A549 (cell line): ENCODE data around the gene FUT1. TPM values are rescaled to one million over a fixed set of nuclear protein-coding genes. Genes with fewer than 3 reads are reported as not detected.

ENCODE experiments used
- ATAC-seq, 2 experiments: fragments of 200-7000 bp in 1 of 2; fragments of >200 bp in 1 of 2; cut with Nextera tagmentation in 1 of 2; cut with Tn5 transposase in 1 of 2; 3 replicates each; pipeline versions ENCODE4 v1.8.0 to v1.9.1; 2018 to 2020; ENCODE audit warnings: mild to moderate bottlenecking in 1 of 2, moderate library complexity in 1 of 2
- CTCF ChIA-PET: fragments of 300-600 bp; sonication (Branson Sonifier 250); formaldehyde crosslinking; extraction: SDS; loops from one replicate; lab custom pipeline; 2021; ENCODE audit warnings: antibody characterized with exemption, inconsistent platforms; lab: Yijun Ruan, JAX
- POLR2A ChIA-PET: fragments of 350-600 bp; formaldehyde crosslinking; extraction: SDS; loops from one replicate; lab custom pipeline; 2021; ENCODE audit warnings: antibody characterized with exemption, inconsistent platforms; lab: Yijun Ruan, JAX
- DNase-seq, 2 experiments: peaks; one replicate each; pipeline versions ENCODE4 v3.0.0 to v3.0.0-alpha.2; 2011 to 2016; ENCODE audit warnings: low read depth in 1 of 2, low spot score in 1 of 2
- FAIRE-seq: peaks from 2 replicates; lab custom pipeline; 2011; peaks lifted over from hg19 to GRCh38; lab: Jason Lieb, UNC
- H3K27ac ChIP-seq, 2 experiments: fragments of >200 bp; sonication (Bioruptor Twin); formaldehyde crosslinking; 3 replicates each; pipeline ENCODE4 v1.5.1; 2016 to 2017
- H3K4me1 ChIP-seq: fragments of >200 bp; sonication (Bioruptor Twin); formaldehyde crosslinking; 3 replicates; pipeline ENCODE4 v1.6.1; 2016
- H3K4me2 ChIP-seq: fragments of >200 bp; sonication (Bioruptor Twin); formaldehyde crosslinking; 3 replicates; pipeline ENCODE4 v1.6.1; 2016
- H3K4me3 ChIP-seq: fragments of >200 bp; sonication (Bioruptor Twin); formaldehyde crosslinking; 3 replicates; pipeline ENCODE4 v1.5.1; 2016
- H3K9me3 ChIP-seq: fragments of >200 bp; sonication (Bioruptor Twin); formaldehyde crosslinking; 3 replicates; pipeline ENCODE4 v1.6.1; 2016
- CBX2 ChIP-seq: fragments of 200-600 bp; sonication (generic); IDR thresholded peaks from 2 replicates; pipeline ENCODE4 v1.6.1; 2016; ENCODE audit warnings: low read depth, mild to moderate bottlenecking, borderline replicate concordance
- CHD2 ChIP-seq: fragments of 150-350 bp; IDR thresholded peaks from 2 replicates; pipeline ENCODE4 v1.6.1; 2014; ENCODE audit warnings: low read length; ENCODE audit not compliant: partially characterized antibody
- EHF ChIP-seq: fragments of 250-450 bp; sonication (Bioruptor Pico); IDR thresholded peaks from 2 replicates; pipeline ENCODE4 v1.5.0; 2020; ENCODE audit warnings: mild to moderate bottlenecking
- EHMT2 ChIP-seq: fragments of 200-600 bp; sonication (generic); IDR thresholded peaks from 2 replicates; pipeline ENCODE4 v1.6.1; 2016; ENCODE audit warnings: antibody characterized with exemption, low read depth, mild to moderate bottlenecking, moderate library complexity
- ELK1 ChIP-seq: fragments of 150-350 bp; IDR thresholded peaks from 2 replicates; pipeline ENCODE4 v1.6.1; 2014; ENCODE audit warnings: low read depth, mild to moderate bottlenecking, low read length
- FOXS1 ChIP-seq: fragments of 250-450 bp; sonication (Bioruptor Pico); IDR thresholded peaks from 2 replicates; pipeline ENCODE4 v1.5.0; 2020; ENCODE audit warnings: mild to moderate bottlenecking, moderate library complexity
- GATA3 ChIP-seq: IDR thresholded peaks from 2 replicates; pipeline ENCODE4 v1.6.1; 2012; ENCODE audit warnings: borderline replicate concordance
- HOXA7 ChIP-seq: fragments of 250-450 bp; sonication (Bioruptor Pico); IDR thresholded peaks from 2 replicates; pipeline ENCODE4 v1.5.0; 2020; ENCODE audit warnings: mild to moderate bottlenecking, moderate library complexity
- HOXB5 ChIP-seq: fragments of 250-450 bp; sonication (Bioruptor Pico); IDR thresholded peaks from 2 replicates; pipeline ENCODE4 v1.5.0; 2020; ENCODE audit warnings: mild to moderate bottlenecking, moderate library complexity
- MAFK ChIP-seq: fragments of 450-650 bp; IDR thresholded peaks from 2 replicates; pipeline ENCODE4 v1.6.1; 2014; ENCODE audit not compliant: partially characterized antibody
- NFE2L2 ChIP-seq: fragments of 150-350 bp; conservative IDR thresholded peaks from 2 replicates; pipeline ENCODE4 v1.6.1; 2014; ENCODE audit warnings: low read length
- POLR2A ChIP-seq: IDR thresholded peaks from 2 replicates; pipeline ENCODE4 v1.6.1; 2012; ENCODE audit warnings: mild to moderate bottlenecking, low read length
- POLR2AphosphoS2 ChIP-seq: conservative IDR thresholded peaks from 2 replicates; pipeline ENCODE4 v1.6.1; 2012; ENCODE audit warnings: low read length, improper control_type of control experiment, inconsistent platforms
- RAD21 ChIP-seq, 2 experiments: fragments of >200 bp in 1 of 2; sonication (Bioruptor Twin) in 1 of 2; formaldehyde crosslinking in 1 of 2; IDR thresholded peaks in 1 of 2; conservative IDR thresholded peaks in 1 of 2; 2 replicates in 1 of 2; 3 replicates in 1 of 2; pipeline ENCODE4 v1.6.1; 2012 to 2018; ENCODE audit warnings: inconsistent platforms in 1 of 2
- RARB ChIP-seq: fragments of 250-450 bp; sonication (Bioruptor Pico); IDR thresholded peaks from 2 replicates; pipeline ENCODE4 v1.8.0; 2021; ENCODE audit warnings: mild to moderate bottlenecking, moderate library complexity
- RCOR1 ChIP-seq: fragments of 150-350 bp; IDR thresholded peaks from 2 replicates; pipeline ENCODE4 v1.6.1; 2014; ENCODE audit warnings: antibody characterized with exemption, low read length, low read depth
- ZC3H11A ChIP-seq: fragments of 450-650 bp; IDR thresholded peaks from 2 replicates; pipeline ENCODE4 v1.6.1; 2014; ENCODE audit warnings: antibody characterized with exemption, mild to moderate bottlenecking
- ZNF302 ChIP-seq: fragments of 250-450 bp; sonication (Bioruptor Pico); IDR thresholded peaks from 2 replicates; pipeline ENCODE4 v1.9.0; 2021; ENCODE audit warnings: inconsistent platforms, mild to moderate bottlenecking, moderate library complexity
- WGBS: methylation state at CpG from one replicate; pipeline ENCODE4 v1.1.6; 2017; ENCODE audit errors: missing lambda C conversion rate; 5-methylcytosine and 5-hydroxymethylcytosine counted together
- polyA plus RNA-seq, 4 experiments: library from polyadenylated mRNA; depleted of rRNA in 3 of 4; stranded (reverse); fragments of >200 nt; fragmentation: RNase III in 1 of 4; extraction: RNeasy Plus Mini Kit Qiagen cat#74134 plus additional on column Dnase treatment in 1 of 4; gene quantifications; 2 replicates in 3 of 4; 3 replicates in 1 of 4; pipeline ENCODE4 v1.2.3, GENCODE V29; 2011 to 2017
- TF ChIP-seq, protein P1 (sequence below): IDR thresholded peaks from 2 replicates; pipeline ENCODE4 v1.6.1; 2012
- TF ChIP-seq, protein P2 (sequence below): IDR thresholded peaks from 2 replicates; pipeline ENCODE4 v1.6.1; 2012; ENCODE audit warnings: low read depth, borderline replicate concordance
- TF ChIP-seq, protein P3 (sequence below): fragments of >200 bp; sonication (Bioruptor Twin); formaldehyde crosslinking; IDR thresholded peaks from 3 replicates; pipeline ENCODE4 v1.5.1; 2016

Gene FUT1
- polyA plus RNA-seq, 2 of the 4 experiments (the other 2 are of a cell fraction): 0.13 to 1.5 TPM

- FAIRE-seq: no peak
- ATAC-seq: no peak
- POLR2A ChIA-PET: interaction anchor here (0.9 to 1.2 kb wide), 2 partner anchors 11 to 38 kb away, joined by 4 to 6 read pairs; partner anchors contain the start of gene BCAT2
- DNase-seq: no peak
- CTCF ChIA-PET: interaction anchor here (1.0 to 13.3 kb wide), 7 partner anchors 8 to 173 kb away, joined by 3 to 332 read pairs (median 123); partner anchors contain the start of genes BCAT2, FTL and HSD17B14
- 71% methylated on average over 4 of the region's 6 CpGs for WGBS
- Histone ChIP-seq H3K27ac (peak overlapping the region in 1 of 2 experiments; percentile 16; a peak in 2 of 6 replicates), H3K9me3 (no peaks in the 10 kb centered on the region), H3K4me3 (no peak overlapping the region), H3K4me2 (no peak overlapping the region), H3K4me1 (peaks cover 5% of the 10 kb centered on the region; the same call in 2 of the 3 replicates)
- TF ChIP-seq HOXA7 (CRISPR knock-in tag) (no peak), CBX2 (no peak), RAD21 (conservative IDR thresholded peaks at IDR 0.05 in 1 of 2, IDR thresholded peaks at IDR 0.05 in 1 of 2) (no peak), ZNF302 (CRISPR knock-in tag) (no peak), EHMT2 (no peak), NFE2L2 (no peak), EHF (no peak), RARB (no peak), ZC3H11A (no peak), FOXS1 (no peak)
- TF ChIP-seq, protein P1, sequence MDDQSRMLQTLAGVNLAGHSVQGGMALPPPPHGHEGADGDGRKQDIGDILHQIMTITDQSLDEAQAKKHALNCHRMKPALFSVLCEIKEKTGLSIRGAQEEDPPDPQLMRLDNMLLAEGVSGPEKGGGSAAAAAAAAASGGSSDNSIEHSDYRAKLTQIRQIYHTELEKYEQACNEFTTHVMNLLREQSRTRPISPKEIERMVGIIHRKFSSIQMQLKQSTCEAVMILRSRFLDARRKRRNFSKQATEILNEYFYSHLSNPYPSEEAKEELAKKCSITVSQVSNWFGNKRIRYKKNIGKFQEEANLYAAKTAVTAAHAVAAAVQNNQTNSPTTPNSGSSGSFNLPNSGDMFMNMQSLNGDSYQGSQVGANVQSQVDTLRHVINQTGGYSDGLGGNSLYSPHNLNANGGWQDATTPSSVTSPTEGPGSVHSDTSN: no peak
These were observed 46.5 kb upstream of the FUT1 start for GRCh38 chr19:48798937-48799336.

DNA sequence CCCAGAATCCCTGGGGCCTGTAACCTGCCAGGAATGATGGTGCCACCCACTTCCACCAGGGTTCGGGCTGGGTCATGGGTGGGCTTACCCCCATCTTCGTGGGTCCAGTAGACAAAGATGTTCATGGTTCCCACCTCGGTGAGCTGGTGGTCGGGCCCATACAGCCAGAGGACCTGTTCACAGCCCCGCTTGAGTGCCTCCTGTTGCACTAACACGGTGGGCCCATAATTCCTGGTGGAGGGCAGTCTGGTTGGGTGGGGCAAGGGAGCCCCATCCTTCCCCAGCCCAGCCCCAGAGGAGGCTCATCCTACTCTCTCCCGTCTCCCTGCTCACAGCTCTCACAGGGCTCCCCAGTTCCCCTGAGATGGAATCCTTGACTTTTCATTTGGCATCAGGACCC, 44.7 kb upstream of the FUT1 start:
- ATAC-seq: no peak
- ChIA-PET POLR2A (interaction anchor here (1.1 kb wide), 1 partner anchor 28 kb away, joined by 3 read pairs; no protein-coding TSS in a partner anchor), CTCF (interaction anchor here (0.9 to 17.2 kb wide), 9 partner anchors 10 to 428 kb away, joined by 3 to 927 read pairs (median 123); partner anchors contain the start of genes BCAT2, FTL, GYS1 and HSD17B14)
- WGBS: 77% methylated on average over 7 of the region's 7 CpGs
- FAIRE-seq: no peak
- DNase-seq: no peak
- H3K4me2 ChIP-seq: no peak overlapping the region
- no peaks in the 10 kb centered on the region for H3K9me3 ChIP-seq
- H3K4me3 ChIP-seq: no peak overlapping the region
- H3K4me1 ChIP-seq: peaks cover 5% of the 10 kb centered on the region; the same call in 2 of the 3 replicates
- no peak overlapping the region for H3K27ac ChIP-seq
- TF ChIP-seq GATA3 (no peak), MAFK (no peak), CHD2 (no peak), HOXB5 (CRISPR knock-in tag) (no peak), POLR2A (no peak), ZNF302 (CRISPR knock-in tag) (no peak), RCOR1 (no peak), ELK1 (no peak), POLR2AphosphoS2 (no peak)
- TF ChIP-seq, protein P2, sequence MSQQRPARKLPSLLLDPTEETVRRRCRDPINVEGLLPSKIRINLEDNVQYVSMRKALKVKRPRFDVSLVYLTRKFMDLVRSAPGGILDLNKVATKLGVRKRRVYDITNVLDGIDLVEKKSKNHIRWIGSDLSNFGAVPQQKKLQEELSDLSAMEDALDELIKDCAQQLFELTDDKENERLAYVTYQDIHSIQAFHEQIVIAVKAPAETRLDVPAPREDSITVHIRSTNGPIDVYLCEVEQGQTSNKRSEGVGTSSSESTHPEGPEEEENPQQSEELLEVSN: no peak
- TF ChIP-seq, protein P3, sequence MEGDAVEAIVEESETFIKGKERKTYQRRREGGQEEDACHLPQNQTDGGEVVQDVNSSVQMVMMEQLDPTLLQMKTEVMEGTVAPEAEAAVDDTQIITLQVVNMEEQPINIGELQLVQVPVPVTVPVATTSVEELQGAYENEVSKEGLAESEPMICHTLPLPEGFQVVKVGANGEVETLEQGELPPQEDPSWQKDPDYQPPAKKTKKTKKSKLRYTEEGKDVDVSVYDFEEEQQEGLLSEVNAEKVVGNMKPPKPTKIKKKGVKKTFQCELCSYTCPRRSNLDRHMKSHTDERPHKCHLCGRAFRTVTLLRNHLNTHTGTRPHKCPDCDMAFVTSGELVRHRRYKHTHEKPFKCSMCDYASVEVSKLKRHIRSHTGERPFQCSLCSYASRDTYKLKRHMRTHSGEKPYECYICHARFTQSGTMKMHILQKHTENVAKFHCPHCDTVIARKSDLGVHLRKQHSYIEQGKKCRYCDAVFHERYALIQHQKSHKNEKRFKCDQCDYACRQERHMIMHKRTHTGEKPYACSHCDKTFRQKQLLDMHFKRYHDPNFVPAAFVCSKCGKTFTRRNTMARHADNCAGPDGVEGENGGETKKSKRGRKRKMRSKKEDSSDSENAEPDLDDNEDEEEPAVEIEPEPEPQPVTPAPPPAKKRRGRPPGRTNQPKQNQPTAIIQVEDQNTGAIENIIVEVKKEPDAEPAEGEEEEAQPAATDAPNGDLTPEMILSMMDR: no peak
